LNCAP (cell line): ENCODE data around the gene EDA.

ENCODE experiments used
- CTCF ChIP-seq: fragments of 450-650 bp; IDR thresholded peaks from 2 replicates; pipeline ENCODE4 v1.5.1; 2017; ENCODE audit warnings: mild to moderate bottlenecking

The EDA gene

GRCh38 chrX:69664693-69665092 lies 48.8 kb downstream of the EDA start:
- TF ChIP-seq CTCF = no peak

GRCh38 chrX:69670001-69670555 lies 54.2 kb downstream of the EDA start:
- no peak for TF ChIP-seq CTCF

GRCh38 chrX:69674891-69675290 lies 59.0 kb downstream of the EDA start:
- no peak for TF ChIP-seq CTCF

- TF ChIP-seq CTCF = no peak
Measured at GRCh38 chrX:69705818-69706217, 89.9 kb downstream of the EDA start.

- TF ChIP-seq CTCF = no peak
Measured at GRCh38 chrX:69718102-69718501, 102.2 kb downstream of the EDA start.

GRCh38 chrX:69724307-69724706 lies 108.4 kb downstream of the EDA start:
- TF ChIP-seq CTCF = no peak

- no peak for TF ChIP-seq CTCF
Measured at GRCh38 chrX:69740317-69740716, 124.4 kb downstream of the EDA start.

GRCh38 chrX:69741721-69742120 lies 125.8 kb downstream of the EDA start:
- no peak for TF ChIP-seq CTCF
